Fibroblast of skin of left quadriceps (primary cell): Measurements from ENCODE around the gene TMEM53.
"Not testable (repeated sequence)": the region's sequence is repeated elsewhere in the genome, so short reads cannot be mapped to it uniquely, and the experiment has no call there.

Source experiments
- DNase-seq, 2 experiments: peaks; one replicate each; pipeline ENCODE4 v3.0.0-alpha.2; 2013; ENCODE audit warnings: low read depth in 2 of 2

The TMEM53 gene

DNA sequence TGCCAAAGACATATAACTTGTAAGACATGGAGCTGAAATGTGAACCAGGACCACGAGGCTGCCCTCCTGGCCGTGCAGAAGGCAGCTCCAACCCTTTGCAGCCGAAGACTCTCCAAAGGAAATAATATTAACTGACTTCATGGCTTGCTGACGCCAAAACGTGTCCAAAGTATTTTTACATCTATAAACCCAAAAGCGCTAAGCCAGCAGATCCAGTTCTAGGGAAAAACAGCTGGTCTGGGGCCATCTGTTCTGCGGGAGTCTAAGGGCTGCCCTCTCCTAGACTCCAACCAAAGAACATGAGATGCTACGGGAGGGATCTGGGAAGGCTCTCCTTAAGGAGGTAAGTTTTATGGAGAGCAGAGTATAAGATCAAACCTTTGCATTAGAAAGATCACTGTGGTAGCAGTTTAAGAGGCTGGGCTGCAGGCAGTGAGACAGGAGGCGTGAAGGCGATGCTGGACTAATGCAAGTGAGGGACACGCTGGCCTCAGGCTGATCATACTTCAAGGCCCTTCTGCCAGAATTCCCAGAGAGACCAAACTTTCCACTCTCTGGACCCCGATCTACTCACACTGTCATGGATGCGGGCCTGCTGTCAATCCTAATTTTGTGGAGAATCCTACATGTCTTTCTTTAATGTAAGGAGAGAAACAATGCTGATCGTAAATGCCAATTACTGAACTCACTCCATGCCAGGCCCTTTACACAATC, 1.2 kb downstream of the TMEM53 start:
- DNase-seq = no peak

DNA sequence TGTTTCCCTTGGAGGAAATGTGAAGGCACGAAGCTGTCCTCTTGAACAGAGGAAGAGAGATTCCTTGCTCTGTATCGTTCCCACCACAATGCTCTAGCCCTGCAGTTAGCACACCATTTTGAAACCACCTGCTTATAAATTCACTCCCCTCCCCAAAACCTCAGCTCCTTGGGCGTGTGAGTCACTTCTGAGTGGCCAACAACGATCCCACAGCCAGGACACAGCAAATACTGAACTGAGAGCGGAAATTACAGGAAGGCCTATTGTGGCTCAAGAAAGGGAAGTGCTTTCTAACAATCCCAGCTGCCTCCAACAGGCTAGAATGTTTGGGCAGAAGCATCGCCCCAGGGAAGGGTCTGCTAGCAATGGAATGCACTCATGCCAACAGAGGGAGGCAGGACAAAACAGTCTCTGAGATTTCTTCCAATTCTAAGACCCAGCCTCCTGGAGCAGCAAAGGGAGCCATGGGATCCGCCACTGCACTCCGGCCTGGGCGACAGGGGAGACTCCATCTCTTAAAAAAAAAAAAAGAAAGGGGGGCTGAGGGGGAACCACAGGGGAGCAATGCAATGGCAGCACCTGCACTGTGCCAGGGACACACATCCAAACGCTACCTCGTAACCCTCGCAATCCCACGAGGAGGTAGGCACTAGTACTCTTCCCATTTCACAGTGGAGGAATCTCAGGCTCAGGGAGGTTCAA, 1.9 kb downstream of the TMEM53 start:
- no peak for DNase-seq

DNA sequence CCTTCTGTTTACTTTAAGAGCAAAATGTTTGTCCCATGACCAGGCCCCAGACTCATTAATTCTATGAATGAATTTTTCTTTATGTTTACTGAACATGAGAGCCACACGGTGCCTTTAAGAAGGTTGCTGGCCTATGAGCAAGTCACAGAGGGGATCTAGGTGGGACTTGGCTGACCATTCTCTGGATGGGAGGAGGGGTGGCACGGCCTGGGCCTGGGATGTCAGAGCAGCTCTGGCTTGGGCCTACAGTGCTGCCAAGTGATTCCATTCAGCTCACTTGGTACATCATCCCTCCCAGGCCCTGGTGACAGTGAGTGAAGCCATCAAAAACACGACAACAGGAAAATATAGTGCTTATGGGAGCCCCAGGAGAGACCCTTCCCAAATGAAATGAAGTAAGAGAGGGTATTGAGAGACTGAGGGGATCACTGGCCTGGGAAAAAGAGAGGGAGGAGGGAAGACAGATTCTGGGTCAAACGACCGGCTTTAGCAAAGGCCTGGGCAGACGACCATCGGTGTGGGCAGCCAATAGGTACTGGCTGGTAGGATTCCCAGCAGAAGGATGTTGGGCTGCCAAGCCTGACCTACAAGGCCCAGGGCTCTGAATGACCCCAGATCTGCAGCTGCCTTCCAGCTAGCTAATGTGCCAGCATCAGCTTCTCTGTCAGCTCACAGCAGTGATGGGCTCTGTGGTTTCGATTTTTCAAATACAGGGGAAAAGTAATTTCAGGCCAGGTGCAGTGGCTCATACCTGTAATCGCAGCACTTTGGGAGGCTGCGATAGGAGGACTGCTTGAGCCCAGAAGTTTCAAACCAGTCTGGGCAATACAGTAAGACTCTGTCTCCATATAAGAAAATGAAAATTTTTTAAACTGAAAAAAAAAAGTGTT, 3.3 kb downstream of the TMEM53 start:
- no peak for DNase-seq

DNA sequence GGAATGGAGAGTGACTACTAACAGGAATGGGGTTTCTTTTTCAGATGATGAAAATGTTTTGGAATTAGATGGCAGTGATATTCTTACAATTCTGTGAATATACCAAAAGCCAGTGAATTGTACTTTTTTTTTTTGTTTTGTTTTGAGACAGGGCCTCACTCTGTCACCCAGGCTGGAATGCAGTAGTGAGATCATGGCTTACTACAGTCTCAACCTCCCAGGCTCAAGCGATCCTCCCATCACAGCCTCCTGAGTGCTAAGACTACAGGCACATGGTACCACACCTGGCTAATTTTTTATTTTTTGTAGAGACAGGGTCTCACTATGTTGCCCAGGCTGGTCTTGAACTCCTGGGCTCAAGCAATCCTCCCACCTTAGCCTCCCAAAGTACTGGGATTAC, 7.6 kb downstream of the TMEM53 start:
- not testable (repeated sequence) for DNase-seq

DNA sequence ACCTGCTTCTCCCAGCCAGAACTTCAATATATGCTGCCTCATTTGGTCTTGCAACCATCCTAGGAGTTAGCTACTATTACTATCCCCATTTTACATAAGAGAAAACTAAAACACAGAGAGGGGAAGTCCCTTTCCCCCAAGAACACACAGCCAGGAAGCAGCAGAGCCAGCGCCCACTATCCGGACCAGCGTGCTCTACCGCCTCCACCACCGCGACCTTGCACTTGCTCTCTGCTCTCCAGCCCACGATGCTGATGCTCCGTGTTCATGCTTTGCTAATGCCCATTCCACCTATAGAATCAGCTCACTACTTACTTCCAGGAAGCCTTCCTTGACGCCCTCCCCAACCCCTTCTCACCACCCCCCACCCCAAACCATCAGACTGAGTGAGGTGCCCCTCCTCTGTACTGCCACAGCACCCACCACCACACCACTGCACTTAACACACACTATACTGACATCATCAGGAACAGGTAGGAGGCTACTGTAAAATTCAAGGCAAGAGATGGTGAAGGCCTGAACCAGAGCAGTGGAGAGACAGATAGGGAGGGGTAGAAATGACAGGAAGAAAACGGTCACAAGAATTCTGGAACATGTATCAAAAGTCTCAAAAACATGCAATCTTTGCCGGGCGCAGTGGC, 9.4 kb downstream of the TMEM53 start:
- DNase-seq = no peak

DNA sequence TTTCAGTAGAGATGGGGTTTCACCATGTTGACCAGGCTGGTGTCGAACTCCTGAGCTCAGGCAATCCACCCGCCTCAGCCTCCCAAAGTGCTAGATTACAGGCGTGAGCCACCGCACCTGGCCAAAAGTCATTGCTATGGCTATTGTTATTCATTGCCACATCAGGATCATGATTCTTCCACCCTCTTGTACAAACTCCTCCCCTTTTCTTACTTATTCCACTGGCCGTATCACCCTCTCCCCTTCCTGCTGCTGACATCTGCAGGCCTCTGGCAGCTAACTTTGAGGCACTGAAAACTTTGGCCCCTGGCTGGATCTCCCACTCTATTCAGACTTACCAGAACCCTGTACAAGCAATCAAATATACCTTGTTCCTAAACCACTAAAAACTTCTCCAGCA, 10.9 kb downstream of the TMEM53 start:
- no peak for DNase-seq

DNA sequence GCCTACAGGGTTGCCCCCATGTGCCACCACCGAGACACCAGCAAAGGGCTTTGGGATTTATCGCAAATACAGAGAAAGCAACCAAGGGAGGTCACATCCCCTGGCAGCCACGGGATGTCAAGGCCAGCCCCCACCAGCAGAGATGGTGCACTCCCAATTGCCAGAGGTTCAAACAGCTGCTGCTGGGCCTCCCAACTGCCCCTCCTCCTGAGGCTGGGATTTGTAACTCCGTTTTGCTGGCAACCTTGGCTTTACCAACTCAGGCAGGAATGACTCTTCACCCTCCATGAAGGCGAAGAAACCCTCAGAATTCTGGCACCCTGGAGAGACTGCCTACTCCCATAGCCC, 11.6 kb downstream of the TMEM53 start:
- no peak for DNase-seq

DNA sequence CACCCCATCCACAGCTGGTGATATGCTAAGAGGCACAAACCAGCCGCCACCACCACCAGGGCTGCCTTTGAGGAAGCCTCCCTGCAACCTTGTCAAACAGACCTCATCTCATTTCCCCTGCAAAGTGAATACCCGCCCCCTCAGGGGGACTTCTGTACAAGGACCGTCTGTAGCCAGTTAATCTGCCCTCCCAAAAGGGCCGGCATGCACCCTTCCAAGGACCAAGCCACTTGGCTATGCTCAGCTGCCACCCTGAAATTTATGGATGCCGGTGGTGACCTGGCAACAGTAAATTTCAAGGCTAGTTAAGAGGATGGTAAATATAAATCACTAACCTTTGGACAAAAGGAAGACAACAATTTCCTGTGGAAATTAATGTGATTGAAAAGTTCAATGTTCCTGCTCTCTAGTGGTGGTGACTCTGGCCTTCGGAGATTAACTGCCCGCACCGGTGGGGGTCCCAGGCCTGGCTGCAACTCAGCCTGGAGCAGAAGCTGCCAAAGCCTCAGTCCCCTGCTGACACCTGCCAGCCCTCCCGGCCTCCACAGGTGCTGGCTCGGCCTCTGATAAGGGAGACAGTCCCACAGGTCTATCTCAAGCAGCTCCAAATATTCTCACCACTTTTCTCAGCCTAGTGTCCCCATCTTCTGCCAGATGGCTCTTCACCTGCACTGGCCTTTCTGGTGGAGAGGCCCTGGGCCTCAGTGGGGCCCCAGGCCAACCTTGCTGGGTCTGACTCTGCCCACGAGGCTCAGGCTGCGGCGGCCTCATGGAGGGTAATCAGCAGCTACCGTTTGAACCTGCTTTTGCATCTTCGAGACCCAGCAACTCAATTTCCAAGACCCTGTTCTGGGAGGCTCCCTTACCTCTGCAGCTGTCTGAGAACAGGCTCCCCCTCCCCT, 12.2 kb downstream of the TMEM53 start:
- DNase-seq = no peak

DNA sequence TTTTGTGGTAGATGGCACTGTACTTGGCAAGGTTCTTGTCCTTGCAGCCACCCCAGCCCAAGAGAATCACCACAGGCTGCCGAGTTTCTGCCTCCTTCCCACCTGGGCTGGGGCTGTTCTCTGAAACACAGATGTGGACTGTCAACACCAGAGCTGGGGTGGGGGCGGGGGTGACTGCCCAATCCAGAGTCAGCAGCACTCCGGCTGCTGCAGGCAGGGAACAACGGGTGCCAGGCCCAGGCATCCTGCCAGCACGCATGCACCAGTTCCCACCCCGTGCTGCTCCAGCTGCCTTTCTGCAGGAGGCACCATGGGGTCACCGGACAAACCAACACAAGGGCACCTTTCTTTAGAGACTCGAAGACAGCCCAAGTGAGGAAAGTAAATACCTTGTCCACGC, 14.1 kb downstream of the TMEM53 start:
- DNase-seq = no peak

DNA sequence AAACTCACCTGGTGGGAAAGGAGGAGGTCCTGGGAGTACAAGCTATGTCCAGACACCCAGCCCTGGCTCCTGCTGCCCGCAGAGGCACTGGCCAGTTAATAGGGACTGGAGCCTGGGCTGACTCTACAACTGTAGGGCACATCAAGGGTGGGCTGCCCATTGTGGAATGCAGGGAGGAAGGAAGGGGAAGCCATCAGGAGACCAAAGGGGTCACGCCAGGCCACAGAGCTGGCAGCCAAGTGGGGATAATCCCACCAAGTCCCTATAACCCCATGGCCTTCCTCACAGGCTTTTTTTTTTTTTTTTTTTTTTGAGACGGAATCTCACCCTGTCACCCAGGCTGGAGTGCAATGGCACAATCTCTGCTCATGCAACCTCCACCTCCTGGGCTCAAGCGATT, 14.7 kb downstream of the TMEM53 start:
- DNase-seq = no peak

DNA sequence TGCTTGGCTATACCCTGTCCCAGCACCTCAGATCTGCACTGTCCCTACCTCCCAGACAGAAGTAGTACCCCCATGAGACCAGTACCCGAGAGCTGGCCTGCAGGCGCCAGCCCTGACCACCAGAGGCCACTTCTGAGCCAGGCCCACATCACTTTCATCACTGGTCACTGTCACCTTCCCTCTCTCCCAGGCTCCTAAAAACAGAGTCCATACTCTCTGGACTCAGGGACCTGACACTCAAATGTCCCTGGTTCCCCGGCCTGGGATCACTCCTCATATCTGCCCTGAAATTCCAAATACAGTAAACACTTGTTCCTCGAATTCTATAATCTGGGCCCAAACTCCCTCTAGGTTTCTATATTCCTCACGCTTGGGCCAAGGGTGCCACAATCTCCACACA, 18.7 kb downstream of the TMEM53 start:
- no peak for DNase-seq

DNA sequence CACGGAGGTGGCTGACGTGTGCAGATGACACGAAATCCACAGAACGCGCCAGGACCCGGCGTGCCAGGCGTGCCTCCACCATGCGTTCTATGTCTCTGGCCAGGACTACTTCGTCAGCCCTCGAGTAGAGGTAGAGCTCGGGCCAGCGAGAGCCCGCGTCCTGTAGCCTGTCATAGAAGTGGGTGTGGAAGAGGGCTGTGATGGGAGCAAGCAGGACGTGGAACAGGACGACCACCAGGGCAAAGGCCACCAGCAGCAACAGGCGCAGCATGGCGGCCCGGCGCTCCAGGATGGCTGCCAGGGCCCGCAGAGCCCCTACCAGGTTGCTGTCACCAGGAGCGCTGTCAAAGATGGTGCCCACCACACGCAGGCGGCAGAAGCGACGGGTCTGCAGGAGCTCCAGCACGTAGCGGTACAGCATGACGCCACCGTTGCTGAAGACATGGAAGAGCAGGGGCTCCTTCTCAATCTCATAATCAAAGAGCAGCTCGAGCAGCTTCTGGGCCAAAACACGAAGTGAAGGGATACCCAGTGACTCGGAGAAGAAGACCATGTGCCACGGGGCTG, 19.6 kb downstream of the TMEM53 start:
- no peak for DNase-seq

DNA sequence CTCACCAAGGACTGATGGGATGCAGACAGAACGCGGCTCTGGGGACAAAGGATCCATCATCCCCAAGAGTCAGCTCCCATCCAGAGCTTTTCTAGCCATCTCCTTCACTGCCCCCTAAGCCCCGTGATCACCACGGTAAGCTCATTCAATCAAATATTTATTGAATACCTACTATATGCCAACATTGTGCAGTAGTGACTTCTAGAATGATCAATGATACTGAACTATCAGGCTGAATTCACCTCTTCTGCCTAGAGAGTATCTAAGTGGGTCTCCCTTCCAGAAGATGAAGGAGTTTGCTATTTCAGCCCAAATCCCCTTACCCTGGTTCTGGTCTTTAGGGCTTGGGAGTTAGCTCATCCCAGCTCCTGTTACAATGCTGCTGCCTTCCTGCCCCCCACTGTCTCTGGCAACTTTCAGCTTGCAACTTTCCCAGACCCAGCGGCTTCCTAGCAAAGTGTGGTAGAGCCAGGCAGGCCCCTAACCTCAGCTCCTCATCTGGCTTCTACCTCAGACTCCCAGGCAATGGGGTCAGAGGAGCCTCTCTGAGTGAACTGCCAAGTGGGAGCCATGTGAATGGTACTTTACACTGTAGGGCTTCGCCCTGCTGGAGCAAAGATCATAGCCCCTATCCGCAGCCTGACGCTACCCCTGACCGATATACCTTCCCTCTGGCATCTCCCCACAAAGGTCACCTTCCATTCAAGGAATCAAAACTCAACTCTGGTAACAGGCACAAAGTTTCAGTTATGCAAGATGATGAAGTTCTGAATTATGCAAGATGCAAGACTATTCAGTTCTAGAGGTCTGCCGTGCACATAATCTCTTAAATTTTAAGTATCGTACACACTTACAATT, 20.9 kb downstream of the TMEM53 start:
- no peak for DNase-seq

DNA sequence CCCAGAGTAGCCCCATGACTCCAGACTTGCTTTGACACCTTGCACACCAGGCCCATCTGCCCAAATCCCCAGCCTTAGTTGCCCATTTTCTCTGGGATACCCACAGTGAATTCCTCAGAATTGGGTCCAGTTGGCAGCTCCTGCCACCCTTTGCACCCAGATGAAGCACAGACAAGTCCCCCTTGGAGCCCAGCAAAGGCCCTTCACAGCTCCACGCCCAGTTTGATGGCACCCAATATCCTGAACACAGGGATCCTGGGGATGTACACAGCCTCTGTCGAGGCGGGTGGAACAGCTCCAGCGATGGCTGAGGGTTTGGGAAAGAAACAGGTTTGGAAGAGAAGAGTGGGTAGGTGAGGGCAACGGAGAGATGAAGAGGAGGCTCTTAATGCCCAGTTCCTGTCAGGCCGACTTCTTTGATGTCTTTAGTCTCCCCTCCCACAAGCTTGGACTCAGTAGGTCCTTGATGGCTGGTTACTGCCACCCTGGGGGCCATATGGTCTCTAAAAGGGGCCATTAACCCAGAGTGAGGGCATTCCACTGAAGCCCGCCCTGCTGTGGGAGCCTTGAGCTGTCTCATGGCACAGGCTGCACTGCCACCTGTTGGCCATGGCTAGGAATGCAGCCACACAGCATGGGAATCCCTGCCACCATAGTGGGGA, 21.7 kb downstream of the TMEM53 start:
- no peak for DNase-seq

DNA sequence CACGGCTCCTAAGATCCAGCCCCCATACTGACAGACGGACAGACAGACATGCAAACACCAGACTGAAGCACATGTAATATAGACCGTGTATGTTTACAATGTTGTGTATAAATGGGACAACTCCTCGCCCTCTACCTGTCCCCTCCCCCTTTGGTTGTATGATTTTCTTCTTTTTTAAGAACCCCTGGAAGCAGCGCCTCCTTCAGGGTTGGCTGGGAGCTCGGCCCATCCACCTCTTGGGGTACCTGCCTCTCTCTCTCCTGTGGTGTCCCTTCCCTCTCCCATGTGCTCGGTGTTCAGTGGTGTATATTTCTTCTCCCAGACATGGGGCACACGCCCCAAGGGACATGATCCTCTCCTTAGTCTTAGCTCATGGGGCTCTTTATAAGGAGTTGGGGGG, 23.2 kb downstream of the TMEM53 start:
- DNase-seq = no peak

DNA sequence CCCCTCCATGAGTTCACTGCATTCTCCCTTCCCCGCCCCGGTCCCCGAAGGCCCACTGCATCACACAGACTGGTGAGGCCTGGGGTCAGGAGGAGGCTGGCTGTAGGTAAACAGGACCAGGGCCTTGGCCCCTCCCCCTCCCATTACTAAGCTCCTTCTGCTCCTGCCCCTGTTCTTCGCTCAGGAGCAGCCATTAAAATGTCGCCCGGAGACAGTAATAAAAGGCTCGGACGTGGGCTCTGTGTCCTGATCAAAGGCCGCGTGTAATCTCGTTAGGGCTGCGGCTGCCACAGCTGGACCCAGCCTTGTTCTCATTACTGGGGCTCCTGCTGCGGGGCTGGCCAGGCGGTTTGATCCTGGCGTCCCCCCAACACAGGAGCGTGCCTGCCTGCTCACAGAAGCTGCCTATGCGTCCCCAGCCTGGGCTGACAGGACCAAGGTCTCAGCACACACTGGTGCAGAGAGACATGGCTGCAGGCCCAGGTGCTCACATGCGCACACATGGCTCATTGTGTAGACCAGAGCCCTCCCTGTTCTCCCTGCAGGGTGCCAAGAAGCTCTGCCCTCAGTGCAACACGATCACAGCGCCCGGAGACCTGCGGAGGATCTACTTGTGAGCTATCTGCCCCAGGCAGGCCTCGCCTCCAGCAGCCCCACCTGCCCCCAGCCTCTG, 24.0 kb downstream of the TMEM53 start:
- DNase-seq = no peak

DNA sequence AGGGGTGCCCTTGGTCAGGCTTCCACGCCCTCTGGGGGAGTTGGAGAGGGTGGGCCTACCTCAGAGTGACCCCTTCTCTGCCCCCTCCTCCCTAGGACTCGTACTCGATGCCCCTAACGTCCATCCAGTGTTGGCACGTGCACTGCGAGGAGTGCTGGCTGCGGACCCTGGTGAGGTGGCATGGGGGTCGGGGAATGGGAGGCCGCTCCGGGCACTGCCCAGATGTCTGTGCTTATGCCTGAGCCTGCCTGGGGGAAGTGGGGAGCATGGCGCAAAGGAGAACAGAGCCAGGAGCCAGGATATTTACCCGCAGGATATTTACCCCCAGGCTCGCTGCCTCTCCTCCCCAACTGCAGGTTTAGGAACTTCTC, 24.5 kb downstream of the TMEM53 start:
- DNase-seq = no peak

DNA sequence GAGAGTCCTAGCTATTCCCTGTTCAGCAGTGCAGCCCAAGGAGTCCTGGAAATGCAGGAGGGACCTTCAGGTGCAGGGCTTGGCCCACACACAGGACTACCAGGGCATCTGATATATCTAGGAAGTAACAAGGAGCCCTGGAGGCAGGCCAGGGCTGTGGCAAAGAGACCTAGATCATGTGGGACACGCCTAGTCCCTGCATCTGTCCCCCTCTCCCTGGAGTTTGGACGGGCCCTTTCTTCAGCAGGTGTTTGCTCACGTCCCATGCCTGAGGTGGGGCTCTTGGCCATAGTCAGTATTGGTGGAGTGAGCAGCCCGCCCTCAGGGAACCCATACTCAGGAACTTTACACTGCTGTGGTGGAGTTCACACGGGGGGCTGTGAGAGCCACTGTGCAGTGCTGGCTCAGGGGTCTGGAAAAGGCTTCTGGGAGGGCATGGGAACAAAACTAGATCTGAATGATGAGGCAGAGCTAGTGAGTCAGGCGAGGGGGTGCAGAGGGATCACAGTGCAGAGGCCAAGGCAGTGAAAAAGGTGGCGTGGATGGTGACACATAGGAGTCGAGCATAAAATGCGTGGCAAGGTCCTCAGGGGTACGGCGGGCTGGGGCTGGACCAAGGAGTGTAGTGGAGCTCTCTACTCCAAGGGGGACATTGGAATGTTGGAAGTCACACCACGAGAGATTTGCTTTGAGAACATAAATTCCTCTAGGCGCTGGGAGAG, 25.6 kb downstream of the TMEM53 start:
- DNase-seq = no peak
